Endodermal cell (in vitro differentiated cells): ENCODE measurements around the gene OPALIN. TPM values are rescaled to one million over a fixed set of nuclear protein-coding genes. Genes with fewer than 3 reads are reported as not detected.
A peak's percentile ranks its signal among the peaks of the same experiment; 100 is the strongest.

Source experiments
- DNase-seq: peaks from one replicate; pipeline ENCODE4 v3.0.0-alpha.2; 2017
- H3K27ac ChIP-seq: 2 replicates; pipeline ENCODE4 v1.5.1; 2013; ENCODE audit warnings: mild to moderate bottlenecking, low read depth, low read length, moderate library complexity
- H3K27me3 ChIP-seq: 2 replicates; pipeline ENCODE4 v1.6.1; 2013; ENCODE audit warnings: mild to moderate bottlenecking, low read length, moderate library complexity; ENCODE audit not compliant: insufficient read depth, control insufficient read depth, poor library complexity, severe bottlenecking
- H3K36me3 ChIP-seq: 2 replicates; pipeline ENCODE4 v1.7.0; 2013; ENCODE audit warnings: mild to moderate bottlenecking, low read length, moderate library complexity; ENCODE audit not compliant: control insufficient read depth, insufficient read depth
- H3K4me1 ChIP-seq: one replicate; pipeline ENCODE4 v1.7.0; 2013; ENCODE audit warnings: low read length; ENCODE audit not compliant: control insufficient read depth, insufficient read depth
- H3K4me3 ChIP-seq: 2 replicates; pipeline ENCODE4 v1.5.1; 2013; ENCODE audit warnings: mild to moderate bottlenecking, low read length, moderate library complexity
- H3K9ac ChIP-seq: 2 replicates; pipeline ENCODE4 v1.6.1; 2013; ENCODE audit warnings: mild to moderate bottlenecking, low read length, moderate library complexity; ENCODE audit not compliant: poor library complexity, severe bottlenecking; ENCODE audit errors: extremely low read depth
- H3K9me3 ChIP-seq: 2 replicates; pipeline ENCODE4 v1.6.1; 2013; ENCODE audit warnings: mild to moderate bottlenecking, low read length, moderate library complexity; ENCODE audit not compliant: control insufficient read depth
- H3K27ac Mint-ChIP-seq: 2 replicates; pipeline ENCODE4 v1.8.0; 2020; ENCODE audit warnings: mixed read lengths
- H3K27me3 Mint-ChIP-seq: 2 replicates; pipeline ENCODE4 v1.8.0; 2021; ENCODE audit warnings: mild to moderate bottlenecking, mixed read lengths; ENCODE audit not compliant: insufficient read depth
- H3K36me3 Mint-ChIP-seq: 2 replicates; pipeline ENCODE4 v1.8.0; 2020; ENCODE audit warnings: low read depth, mixed read lengths
- H3K4me1 Mint-ChIP-seq: 2 replicates; pipeline ENCODE4 v1.8.0; 2020; ENCODE audit warnings: mixed read lengths
- H3K4me3 Mint-ChIP-seq: 2 replicates; pipeline ENCODE4 v1.8.0; 2020; ENCODE audit warnings: mild to moderate bottlenecking, moderate library complexity, mixed read lengths
- H3K9me3 Mint-ChIP-seq: 2 replicates; pipeline ENCODE4 v1.8.0; 2020; ENCODE audit warnings: mild to moderate bottlenecking, mixed read lengths
- WGBS, 2 experiments: methylation state at CpG; one replicate each; pipeline versions ENCODE4 v1.1.5 to v1.1.7; 2013; ENCODE audit warnings: missing lambda C conversion rate in 2 of 2, mixed read lengths in 1 of 2; ENCODE audit not compliant: insufficient coverage in 1 of 2, insufficient read length in 1 of 2; 5-methylcytosine and 5-hydroxymethylcytosine counted together
- total RNA-seq, 2 donors: library from RNA; stranded (reverse); fragmentation: NEBNext Ultra II Directional in 1 of 2; extraction: Animal tissue kit (Norgen Biotek cat#: 25700) in 1 of 2; gene quantifications; 2 replicates in 1 of 2; 3 replicates in 1 of 2; pipeline ENCODE4 v1.2.1, GENCODE V29; 2021
- TF ChIP-seq, protein P1 (sequence below): fragments of 200-600 bp; sonication (generic); conservative IDR thresholded peaks from 2 replicates; pipeline ENCODE4 v1.5.0; 2021; ENCODE audit warnings: antibody characterized with exemption, mild to moderate bottlenecking

The OPALIN gene
- total RNA-seq, 2 donors from 2014 or later = not detected

DNA sequence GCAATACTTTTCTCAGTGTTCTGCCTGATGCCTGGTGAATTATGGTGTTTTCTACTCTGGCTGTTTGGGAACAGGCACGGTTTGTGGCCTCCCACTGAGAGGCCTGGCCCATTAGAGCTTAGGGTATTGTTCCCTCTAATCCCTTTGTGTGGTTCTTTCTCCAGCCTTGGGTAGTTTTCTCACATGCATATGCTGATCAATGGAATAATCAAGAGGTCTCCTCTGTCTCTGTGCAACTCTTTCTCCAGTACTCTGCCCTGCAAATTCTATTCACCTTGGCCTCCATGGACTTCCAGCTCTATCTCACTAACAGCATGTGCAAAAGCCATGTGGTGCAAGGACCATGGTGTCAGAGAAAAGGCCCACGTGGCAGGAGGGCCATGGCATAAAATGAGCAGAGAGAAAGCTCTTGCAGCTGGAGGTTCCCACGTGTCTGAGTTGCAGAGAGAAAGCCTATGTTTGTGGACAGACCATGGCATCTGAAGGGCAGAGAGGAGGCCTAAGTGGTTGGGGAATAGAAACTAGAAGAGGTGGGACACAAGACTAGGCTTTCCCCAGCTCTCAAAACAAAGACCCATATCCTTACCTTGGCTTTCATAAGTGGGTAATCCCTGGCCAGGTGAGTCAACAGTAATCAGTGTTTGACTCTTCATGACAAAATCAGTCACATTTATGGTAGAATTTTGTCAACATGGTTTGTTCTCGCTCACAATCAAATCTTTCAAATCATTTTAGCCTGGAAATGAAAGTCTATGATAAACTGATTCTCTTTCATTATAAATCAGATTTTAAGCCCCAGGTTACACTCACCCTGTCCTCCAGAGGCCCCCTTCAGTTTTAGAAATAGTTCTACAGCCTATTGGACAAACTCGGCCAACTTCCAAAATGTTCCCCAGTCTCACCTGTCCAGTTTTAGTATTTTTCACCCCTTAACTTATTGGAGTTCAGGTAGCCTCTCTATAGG, 17.3 kb downstream of the OPALIN start:
- Mint-ChIP-seq H3K27ac (peak overlapping the region; percentile 69), H3K4me1 (peaks cover 14% of the 10 kb centered on the region), H3K27me3 (peaks cover 8% of the 10 kb centered on the region), H3K36me3 (peaks cover 3% of the 10 kb centered on the region), H3K9me3 (peaks cover 16% of the 10 kb centered on the region), H3K4me3 (no peak overlapping the region)
- 52 to 57% methylated on average over 3 to 5 of the region's 5 CpGs for WGBS, 2 experiments
- Histone ChIP-seq H3K9ac (no peak overlapping the region), H3K36me3 (no peaks in the 10 kb centered on the region), H3K27me3 (no peaks in the 10 kb centered on the region), H3K27ac (no peak overlapping the region), H3K4me3 (no peak overlapping the region), H3K9me3 (peaks cover 13% of the 10 kb centered on the region), H3K4me1 (peaks cover 2% of the 10 kb centered on the region)
- peak; percentile 84 for DNase-seq
- TF ChIP-seq, protein P1, sequence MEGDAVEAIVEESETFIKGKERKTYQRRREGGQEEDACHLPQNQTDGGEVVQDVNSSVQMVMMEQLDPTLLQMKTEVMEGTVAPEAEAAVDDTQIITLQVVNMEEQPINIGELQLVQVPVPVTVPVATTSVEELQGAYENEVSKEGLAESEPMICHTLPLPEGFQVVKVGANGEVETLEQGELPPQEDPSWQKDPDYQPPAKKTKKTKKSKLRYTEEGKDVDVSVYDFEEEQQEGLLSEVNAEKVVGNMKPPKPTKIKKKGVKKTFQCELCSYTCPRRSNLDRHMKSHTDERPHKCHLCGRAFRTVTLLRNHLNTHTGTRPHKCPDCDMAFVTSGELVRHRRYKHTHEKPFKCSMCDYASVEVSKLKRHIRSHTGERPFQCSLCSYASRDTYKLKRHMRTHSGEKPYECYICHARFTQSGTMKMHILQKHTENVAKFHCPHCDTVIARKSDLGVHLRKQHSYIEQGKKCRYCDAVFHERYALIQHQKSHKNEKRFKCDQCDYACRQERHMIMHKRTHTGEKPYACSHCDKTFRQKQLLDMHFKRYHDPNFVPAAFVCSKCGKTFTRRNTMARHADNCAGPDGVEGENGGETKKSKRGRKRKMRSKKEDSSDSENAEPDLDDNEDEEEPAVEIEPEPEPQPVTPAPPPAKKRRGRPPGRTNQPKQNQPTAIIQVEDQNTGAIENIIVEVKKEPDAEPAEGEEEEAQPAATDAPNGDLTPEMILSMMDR = no peak

DNA sequence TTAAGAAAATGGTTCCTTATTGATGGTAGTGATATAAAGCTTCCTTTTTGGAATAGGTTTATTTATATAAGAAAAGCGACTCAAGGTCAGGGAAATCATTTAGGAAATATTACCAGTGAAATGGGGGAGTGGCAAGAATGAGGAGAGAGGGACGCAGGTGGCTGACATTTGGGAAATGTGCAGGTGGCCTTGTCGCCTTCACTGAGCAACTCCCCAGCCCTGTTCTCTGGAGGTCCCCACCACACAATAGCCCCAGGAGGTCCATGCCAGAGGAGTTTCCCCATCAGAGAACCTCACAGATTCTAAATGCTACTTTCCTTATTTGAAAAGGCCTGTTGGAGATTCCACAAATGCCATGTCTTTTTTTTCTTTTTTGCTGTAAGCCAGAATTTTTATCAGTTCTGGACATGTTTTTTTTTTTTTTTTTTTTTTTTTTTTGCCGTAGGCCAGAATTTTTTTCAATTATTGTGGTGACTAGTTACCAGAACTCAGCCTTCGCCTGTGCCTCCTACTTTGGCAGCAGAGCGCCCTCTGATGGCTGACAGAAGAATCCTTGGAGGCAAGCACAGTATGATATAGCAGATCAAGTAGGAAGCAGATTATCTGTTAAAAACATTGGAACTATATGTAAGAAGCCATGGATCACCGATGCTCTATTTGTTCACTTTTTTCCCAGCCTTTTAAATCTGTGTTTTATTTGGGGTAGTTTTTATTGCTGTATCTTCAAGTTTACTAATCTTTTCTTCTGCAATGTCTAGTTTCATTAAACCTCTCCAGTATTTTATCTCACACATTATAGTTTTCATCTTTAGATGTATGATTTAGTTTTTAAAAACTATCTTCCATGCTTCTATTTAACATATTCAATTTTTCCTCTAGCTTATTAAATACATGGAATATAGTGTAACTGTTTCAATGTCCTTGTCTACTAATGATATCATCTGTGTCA, 18.6 kb downstream of the OPALIN start:
- H3K27ac Mint-ChIP-seq = no peak overlapping the region
- no peak overlapping the region for H3K4me3 ChIP-seq
- H3K9ac ChIP-seq = no peak overlapping the region
- DNase-seq = peak; percentile 85
- 36 to 48% methylated on average over 4 to 7 of the region's 7 CpGs for WGBS, 2 experiments
- no peaks in the 10 kb centered on the region for H3K36me3 ChIP-seq
- no peak overlapping the region for H3K27ac ChIP-seq
- H3K4me1 Mint-ChIP-seq = peaks cover 14% of the 10 kb centered on the region
- H3K9me3 ChIP-seq = peaks cover under 1% of the 10 kb centered on the region
- TF ChIP-seq, protein P1 = peak; percentile 95
- peaks cover 8% of the 10 kb centered on the region for H3K27me3 Mint-ChIP-seq
- peaks cover 3% of the 10 kb centered on the region for H3K9me3 Mint-ChIP-seq
- no peak overlapping the region for H3K4me3 Mint-ChIP-seq
- no peaks in the 10 kb centered on the region for H3K36me3 Mint-ChIP-seq
- H3K27me3 ChIP-seq = no peaks in the 10 kb centered on the region
- H3K4me1 ChIP-seq = peaks cover 2% of the 10 kb centered on the region

DNA sequence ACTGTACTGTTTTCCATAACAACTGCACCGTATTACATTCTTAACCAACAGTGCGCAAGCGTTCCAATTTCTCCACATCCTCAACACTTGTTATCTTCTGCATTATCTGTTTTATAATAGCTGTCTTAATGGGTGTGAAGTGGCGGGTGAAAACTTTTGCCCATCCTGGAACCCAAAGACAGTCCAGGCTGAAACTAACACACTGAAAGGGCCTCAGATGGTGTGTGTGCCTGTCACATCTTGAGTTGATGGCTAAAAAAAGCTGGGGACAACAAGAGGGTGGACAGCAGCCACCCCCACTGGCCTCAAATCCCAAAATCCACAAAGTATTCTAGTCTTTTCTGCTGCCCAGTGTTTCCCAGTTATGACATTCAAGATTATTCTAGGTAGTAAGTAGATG, 19.4 kb downstream of the OPALIN start:
- no peaks in the 10 kb centered on the region for H3K36me3 Mint-ChIP-seq

More for the DNA sequence above, 19.4 kb downstream of the OPALIN start:
- H3K9me3 Mint-ChIP-seq = no peaks in the 10 kb centered on the region
- H3K27ac ChIP-seq = no peak overlapping the region
- H3K9me3 ChIP-seq = no peaks in the 10 kb centered on the region
- no peak overlapping the region for H3K4me3 Mint-ChIP-seq
- WGBS, 2 experiments = 80 to 98% methylated on average over 2 to 4 of the region's 4 CpGs
- peaks cover 16% of the 10 kb centered on the region for H3K4me1 Mint-ChIP-seq
- DNase-seq = no peak
- H3K9ac ChIP-seq = no peak overlapping the region
- TF ChIP-seq, protein P1 = no peak
- peaks cover 8% of the 10 kb centered on the region for H3K27me3 Mint-ChIP-seq
- H3K27ac Mint-ChIP-seq = no peak overlapping the region
- no peaks in the 10 kb centered on the region for H3K27me3 ChIP-seq
- H3K4me1 ChIP-seq = peaks cover 2% of the 10 kb centered on the region
- no peaks in the 10 kb centered on the region for H3K36me3 ChIP-seq
- H3K4me3 ChIP-seq = no peak overlapping the region
